Natural killer cell (primary cell): ENCODE data around the gene LRP5. TPM values are rescaled to one million over a fixed set of nuclear protein-coding genes. Genes with fewer than 3 reads are reported as not detected.

Source experiments
- ATAC-seq, 3 donors: fragments of 150-1000 bp in 2 of 3; fragments of 200-7000 bp in 1 of 3; cut with Tn5 transposase; 1 replicate in 1 of 3; 2 replicates in 2 of 3; pipeline ENCODE4 v1.10.0; 2021; ENCODE audit warnings: mild to moderate bottlenecking in 2 of 3, moderate library complexity in 2 of 3
- DNase-seq, 2 donors: peaks; one replicate each; pipeline versions ENCODE4 v3.0.0 to v3.0.0-alpha.2; 2013 to 2021; ENCODE audit warnings: mixed read lengths in 1 of 2
- H3K27ac ChIP-seq: one replicate; pipeline ENCODE4 v1.5.1; 2013; ENCODE audit warnings: mild to moderate bottlenecking, low read length
- H3K27me3 ChIP-seq: one replicate; pipeline ENCODE4 v1.6.1; 2013; ENCODE audit warnings: low read length; ENCODE audit not compliant: control insufficient read depth, insufficient read depth
- H3K36me3 ChIP-seq: one replicate; pipeline ENCODE4 v1.6.1; 2013; ENCODE audit warnings: low read length; ENCODE audit not compliant: control insufficient read depth, insufficient read depth
- H3K4me1 ChIP-seq: one replicate; pipeline ENCODE4 v1.6.1; 2013; ENCODE audit warnings: low read length; ENCODE audit not compliant: control insufficient read depth, insufficient read depth
- H3K4me3 ChIP-seq: one replicate; pipeline ENCODE4 v1.5.1; 2013; ENCODE audit warnings: low read length
- H3K9me3 ChIP-seq: one replicate; pipeline ENCODE4 v1.6.1; 2013; ENCODE audit warnings: low read length; ENCODE audit not compliant: control insufficient read depth, insufficient read depth
- H3K27ac Mint-ChIP-seq, 2 donors: one replicate each; pipeline ENCODE4 v1.8.0; 2022; ENCODE audit warnings: mild to moderate bottlenecking in 2 of 2, mixed read lengths in 2 of 2, moderate library complexity in 1 of 2
- H3K27me3 Mint-ChIP-seq, 2 donors: one replicate each; pipeline ENCODE4 v1.8.0; 2022; ENCODE audit warnings: low read depth in 2 of 2, mixed read lengths in 2 of 2
- H3K36me3 Mint-ChIP-seq: one replicate; pipeline ENCODE4 v1.8.0; 2022; ENCODE audit warnings: mixed read lengths
- H3K4me1 Mint-ChIP-seq, 2 donors: one replicate each; pipeline ENCODE4 v1.8.0; 2022; ENCODE audit warnings: mixed read lengths in 2 of 2
- H3K4me3 Mint-ChIP-seq: one replicate; pipeline ENCODE4 v1.8.0; 2022; ENCODE audit warnings: mild to moderate bottlenecking, moderate library complexity, mixed read lengths
- H3K9me3 Mint-ChIP-seq, 2 donors: one replicate each; pipeline ENCODE4 v1.8.0; 2022; ENCODE audit warnings: mixed read lengths in 2 of 2
- WGBS: methylation state at CpG from one replicate; pipeline ENCODE4 v1.1.7; 2013; ENCODE audit warnings: missing lambda C conversion rate; ENCODE audit not compliant: insufficient coverage; 5-methylcytosine and 5-hydroxymethylcytosine counted together
- intact Hi-C: fragments of 100-400 bp; cut with micrococcal nuclease; formaldehyde crosslinking; loops from one replicate; pipeline ENCODE4 v1.14.2; 2022
- total RNA-seq, 4 donors: library from RNA; stranded (reverse); fragments of 120-200 nt in 1 of 4; gene quantifications; one replicate each; pipeline versions ENCODE4 v1.2.3 to v1.2.4, GENCODE V29; 2013 to 2022
- TF ChIP-seq, protein P1 (sequence below): fragments of 200-600 bp; IDR thresholded peaks from one replicate; pipeline ENCODE4 v1.8.0; 2022; ENCODE audit warnings: antibody characterized with exemption

LRP5 gene
- total RNA-seq, 3 donors from 2014 or later (not counting 1 experiment from before 2014, with no cell fraction given), result 0.36 to 1.3 (median 0.89) TPM

DNA sequence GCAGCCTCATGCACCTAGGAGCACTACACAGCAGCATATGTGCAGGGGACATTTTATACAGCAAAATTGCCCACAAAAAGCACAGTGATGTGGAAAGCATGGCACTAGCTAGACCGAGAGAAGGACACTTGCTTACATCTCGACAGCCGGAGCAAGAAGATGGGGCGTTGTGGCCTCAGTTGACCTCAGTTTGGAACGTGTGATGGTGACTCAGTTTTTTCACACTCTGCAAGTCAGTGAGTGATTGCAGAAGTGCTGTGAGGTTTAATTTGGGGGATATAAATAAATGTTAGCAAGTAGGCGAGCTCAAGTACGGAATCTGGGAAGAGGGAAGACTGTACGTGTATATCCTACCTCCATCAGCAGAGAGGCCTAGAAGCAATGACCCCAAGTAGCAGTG lies 23.3 kb downstream of the LRP5 start:
- Mint-ChIP-seq H3K36me3 (no peaks in the 10 kb centered on the region), H3K4me3 (peak overlapping the region; percentile 14), H3K27me3 (peaks cover 7 to 12% of the 10 kb centered on the region in 2 donors), H3K9me3 (no peaks in the 10 kb centered on the region), H3K27ac (peak overlapping the region in 1 of 2 donors; percentile 4), H3K4me1 (peaks cover 35 to 42% of the 10 kb centered on the region in 2 donors)
- Histone ChIP-seq H3K27ac (no peak overlapping the region), H3K4me1 (peaks cover 46% of the 10 kb centered on the region), H3K27me3 (no peaks in the 10 kb centered on the region), H3K9me3 (no peaks in the 10 kb centered on the region), H3K4me3 (no peak overlapping the region), H3K36me3 (no peaks in the 10 kb centered on the region)
- TF ChIP-seq, protein P1, sequence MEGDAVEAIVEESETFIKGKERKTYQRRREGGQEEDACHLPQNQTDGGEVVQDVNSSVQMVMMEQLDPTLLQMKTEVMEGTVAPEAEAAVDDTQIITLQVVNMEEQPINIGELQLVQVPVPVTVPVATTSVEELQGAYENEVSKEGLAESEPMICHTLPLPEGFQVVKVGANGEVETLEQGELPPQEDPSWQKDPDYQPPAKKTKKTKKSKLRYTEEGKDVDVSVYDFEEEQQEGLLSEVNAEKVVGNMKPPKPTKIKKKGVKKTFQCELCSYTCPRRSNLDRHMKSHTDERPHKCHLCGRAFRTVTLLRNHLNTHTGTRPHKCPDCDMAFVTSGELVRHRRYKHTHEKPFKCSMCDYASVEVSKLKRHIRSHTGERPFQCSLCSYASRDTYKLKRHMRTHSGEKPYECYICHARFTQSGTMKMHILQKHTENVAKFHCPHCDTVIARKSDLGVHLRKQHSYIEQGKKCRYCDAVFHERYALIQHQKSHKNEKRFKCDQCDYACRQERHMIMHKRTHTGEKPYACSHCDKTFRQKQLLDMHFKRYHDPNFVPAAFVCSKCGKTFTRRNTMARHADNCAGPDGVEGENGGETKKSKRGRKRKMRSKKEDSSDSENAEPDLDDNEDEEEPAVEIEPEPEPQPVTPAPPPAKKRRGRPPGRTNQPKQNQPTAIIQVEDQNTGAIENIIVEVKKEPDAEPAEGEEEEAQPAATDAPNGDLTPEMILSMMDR, result no peak
- ATAC-seq, result peak; percentile 48 to 79 (median 76)
- 61% methylated on average over 8 of the region's 8 CpGs for WGBS
- intact Hi-C loops, result no loop called here
- no peak for DNase-seq

DNA sequence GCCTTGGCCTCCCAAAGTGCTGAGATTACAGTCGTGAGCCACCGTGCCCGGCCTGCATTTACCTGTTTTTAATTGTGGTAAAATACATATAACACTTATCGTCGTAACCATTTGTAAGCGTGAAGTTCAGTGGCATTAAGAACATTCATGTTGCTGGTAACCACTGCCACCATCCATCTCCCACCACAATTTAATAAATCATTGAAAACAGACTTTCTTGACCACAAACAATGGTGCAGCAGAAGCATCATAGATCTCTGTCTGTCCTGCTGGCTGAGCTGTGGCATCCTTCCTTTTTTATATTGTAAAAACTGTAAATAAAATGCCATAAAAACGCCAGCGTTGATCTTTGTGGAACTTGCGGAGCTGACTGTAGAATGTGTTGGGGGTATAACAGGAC lies 24.3 kb downstream of the LRP5 start:
- H3K4me1 ChIP-seq, result peaks cover 42% of the 10 kb centered on the region
- Mint-ChIP-seq H3K9me3 (no peaks in the 10 kb centered on the region), H3K4me1 (peaks cover 37 to 45% of the 10 kb centered on the region in 2 donors), H3K27me3 (peaks cover 7 to 12% of the 10 kb centered on the region in 2 donors), H3K4me3 (peak overlapping the region; percentile 33), H3K36me3 (no peaks in the 10 kb centered on the region), H3K27ac (no peak overlapping the region)
- TF ChIP-seq, protein P1, result no peak
- no peaks in the 10 kb centered on the region for H3K27me3 ChIP-seq
- H3K4me3 ChIP-seq, result no peak overlapping the region
- DNase-seq (no peak), ATAC-seq (peak in 1 of 3 donors; percentile 37)
- no peaks in the 10 kb centered on the region for H3K36me3 ChIP-seq
- WGBS, result 50% methylated on average over 9 of the region's 9 CpGs
- no peaks in the 10 kb centered on the region for H3K9me3 ChIP-seq
- intact Hi-C loops, result no loop called here
- H3K27ac ChIP-seq, result no peak overlapping the region

DNA sequence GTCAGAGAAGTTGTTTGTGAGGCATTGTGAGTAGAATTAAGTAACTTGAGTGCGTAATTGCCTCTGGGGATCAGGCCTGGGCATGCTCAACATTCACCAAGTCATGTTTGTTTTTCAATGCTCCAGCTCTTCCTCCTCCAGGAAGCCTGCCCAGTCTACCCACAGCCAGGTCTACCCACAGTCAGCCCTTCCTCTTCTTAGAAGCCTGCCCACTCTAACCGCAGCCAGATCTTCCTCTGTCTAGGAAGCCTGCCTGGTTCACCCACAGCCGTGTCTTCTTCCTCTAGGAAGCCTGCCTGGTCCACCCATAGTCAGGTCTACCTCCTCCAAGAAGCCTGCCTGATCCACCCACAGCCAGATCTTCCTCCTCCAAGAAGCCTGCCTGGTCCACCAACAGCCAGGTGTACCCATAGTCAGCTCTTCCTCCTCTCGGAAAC lies 25.0 kb downstream of the LRP5 start:
- H3K9me3 Mint-ChIP-seq, result no peaks in the 10 kb centered on the region
- H3K9me3 ChIP-seq, result no peaks in the 10 kb centered on the region
- peaks cover 9 to 12% of the 10 kb centered on the region in 2 donors for H3K27me3 Mint-ChIP-seq
- DNase-seq, result no peak
- no peak for ATAC-seq
- H3K4me1 Mint-ChIP-seq, result peaks cover 37 to 47% of the 10 kb centered on the region in 2 donors
- H3K4me3 Mint-ChIP-seq, result peak overlapping the region; percentile 25
- H3K36me3 Mint-ChIP-seq, result no peaks in the 10 kb centered on the region
- H3K36me3 ChIP-seq, result no peaks in the 10 kb centered on the region
- TF ChIP-seq, protein P1, result no peak
- peaks cover 41% of the 10 kb centered on the region for H3K4me1 ChIP-seq
- no peak overlapping the region for H3K27ac ChIP-seq
- intact Hi-C loops, result no loop called here
- no peaks in the 10 kb centered on the region for H3K27me3 ChIP-seq
- H3K27ac Mint-ChIP-seq, result peak overlapping the region in 1 of 2 donors; percentile 33
- H3K4me3 ChIP-seq, result no peak overlapping the region
- WGBS, result 47% methylated on average over 4 of the region's 4 CpGs
